ENCODE results near the gene PERM1. TPM values are rescaled to one million over a fixed set of nuclear protein-coding genes. Genes with fewer than 3 reads are reported as not detected.

The PERM1 gene
- total RNA-seq, 1 experiment from 2014 or later = 0.18 TPM

DNA sequence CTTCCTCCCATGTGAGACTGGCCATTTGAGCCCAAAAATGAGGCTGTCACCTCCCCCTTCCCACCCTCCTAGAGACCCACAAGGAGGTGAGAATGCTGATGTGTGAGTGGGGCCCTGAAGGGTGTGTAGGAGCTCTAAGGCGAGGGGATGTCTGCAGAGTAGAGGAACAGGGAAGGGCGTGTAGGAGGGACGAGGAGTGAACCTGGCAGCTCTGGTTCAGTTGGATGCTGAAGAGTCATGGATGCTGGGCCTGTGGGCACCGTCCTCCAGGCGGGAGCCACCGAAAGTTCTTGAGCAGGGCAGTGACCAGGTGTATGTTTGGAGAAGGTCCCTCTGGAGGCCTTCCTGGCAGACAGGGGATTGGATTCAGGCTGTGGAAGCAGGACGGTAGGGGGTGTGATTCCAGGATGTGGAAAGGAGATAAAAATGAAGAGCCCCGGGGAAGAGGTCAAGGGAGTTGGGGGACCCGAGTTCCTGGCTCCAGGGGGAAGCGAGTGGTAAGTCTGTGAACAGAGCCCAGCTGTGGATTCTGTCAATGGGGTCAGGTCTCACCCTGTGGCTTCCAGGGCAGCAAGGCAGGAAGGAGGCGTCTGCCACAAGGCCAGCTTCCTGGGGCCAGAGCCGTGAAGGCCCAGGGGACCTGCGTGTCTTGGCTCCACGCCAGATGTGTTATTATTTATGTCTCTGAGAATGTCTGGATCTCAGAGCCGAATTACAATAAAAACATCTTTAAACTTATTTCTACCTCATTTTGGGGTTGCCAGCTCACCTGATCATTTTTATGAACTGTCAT is 50.3 kb downstream of the PERM1 start:
- CTCF ChIA-PET = interaction anchor here (0.6 kb wide), 1 partner anchor 11 kb away, joined by 4 read pairs; no protein-coding TSS in a partner anchor
- no peaks in the 10 kb centered on the region for H3K9me3 Mint-ChIP-seq (ENCODE audit: unreplicated experiment)
- intact Hi-C loops (cut with micrococcal nuclease; ENCODE audit: unreplicated experiment) = no loop called here
- no peak overlapping the region for H3K4me3 Mint-ChIP-seq (ENCODE audit: unreplicated experiment)
- Histone ChIP-seq H3K4me1 (no peaks in the 10 kb centered on the region), H3K36me3 (ENCODE audit: control insufficient read depth, insufficient read depth, low read length) (no peaks in the 10 kb centered on the region), H3K4me3 (ENCODE audit: low read depth, low read length) (no peak overlapping the region), H3K9me3 (no peaks in the 10 kb centered on the region), H3K27me3 (replicated peaks; ENCODE audit: control insufficient read depth, insufficient read depth, low read length) (peaks cover 2% of the 10 kb centered on the region; the same call in 1 of the 2 replicates)
- H3K36me3 Mint-ChIP-seq (ENCODE audit: insufficient read depth, unreplicated experiment) = no peaks in the 10 kb centered on the region
- POLR2A ChIA-PET = no interaction called here
- peaks cover 12% of the 10 kb centered on the region for H3K27me3 Mint-ChIP-seq (ENCODE audit: insufficient read depth, unreplicated experiment)
- DNase-seq = no peak
- H3K4me1 Mint-ChIP-seq (ENCODE audit: low read depth, unreplicated experiment) = peaks cover 6% of the 10 kb centered on the region
- no TSS peak for BruUV-seq (replicated peaks)
- no peak overlapping the region for H3K27ac Mint-ChIP-seq (ENCODE audit: unreplicated experiment)
- TF ChIP-seq CTCF (IDR thresholded peaks at IDR 0.05; ENCODE audit: insufficient read depth in 1 of 2, low read depth in 1 of 2, low read length in 1 of 2, severe bottlenecking in 1 of 2, unreplicated experiment in 1 of 2) = no peak

- Histone ChIP-seq H3K27me3 (replicated peaks; ENCODE audit: control insufficient read depth, insufficient read depth, low read length) (peaks cover 8% of the 10 kb centered on the region; the same call in 1 of the 2 replicates), H3K36me3 (ENCODE audit: control insufficient read depth, insufficient read depth, low read length) (no peaks in the 10 kb centered on the region), H3K4me1 (no peaks in the 10 kb centered on the region), H3K4me3 (ENCODE audit: low read depth, low read length) (no peak overlapping the region), H3K9me3 (no peaks in the 10 kb centered on the region)
- no peak overlapping the region for H3K4me3 Mint-ChIP-seq (ENCODE audit: unreplicated experiment)
- H3K27ac Mint-ChIP-seq (ENCODE audit: unreplicated experiment) = no peak overlapping the region
- DNase-seq = no peak
- TF ChIP-seq CTCF (IDR thresholded peaks at IDR 0.05; ENCODE audit: insufficient read depth in 1 of 2, low read depth in 1 of 2, low read length in 1 of 2, severe bottlenecking in 1 of 2, unreplicated experiment in 1 of 2) = no peak
- H3K9me3 Mint-ChIP-seq (ENCODE audit: unreplicated experiment) = no peaks in the 10 kb centered on the region
- ChIA-PET CTCF (interaction anchor here (0.6 kb wide), 1 partner anchor 12 kb away, joined by 4 read pairs; no protein-coding TSS in a partner anchor), POLR2A (no interaction called here)
- peaks cover 6% of the 10 kb centered on the region for H3K4me1 Mint-ChIP-seq (ENCODE audit: low read depth, unreplicated experiment)
- BruUV-seq (replicated peaks) = no TSS peak
- no peaks in the 10 kb centered on the region for H3K36me3 Mint-ChIP-seq (ENCODE audit: insufficient read depth, unreplicated experiment)
- intact Hi-C loops (cut with micrococcal nuclease; ENCODE audit: unreplicated experiment) = no loop called here
- peaks cover 15% of the 10 kb centered on the region for H3K27me3 Mint-ChIP-seq (ENCODE audit: insufficient read depth, unreplicated experiment)
Measured at GRCh38 chr1:930633-931138, 51.2 kb downstream of the PERM1 start.

GRCh38 chr1:929712-930632 is 51.9 kb downstream of the PERM1 start:
- Histone ChIP-seq H3K4me3 (ENCODE audit: low read depth, low read length) (no peak overlapping the region), H3K27me3 (replicated peaks; ENCODE audit: control insufficient read depth, insufficient read depth, low read length) (peaks cover 6% of the 10 kb centered on the region; the same call in 1 of the 2 replicates), H3K4me1 (no peaks in the 10 kb centered on the region), H3K9me3 (no peaks in the 10 kb centered on the region), H3K36me3 (ENCODE audit: control insufficient read depth, insufficient read depth, low read length) (no peaks in the 10 kb centered on the region)
- no peak for TF ChIP-seq CTCF (IDR thresholded peaks at IDR 0.05; ENCODE audit: insufficient read depth in 1 of 2, low read depth in 1 of 2, low read length in 1 of 2, severe bottlenecking in 1 of 2, unreplicated experiment in 1 of 2)
- Mint-ChIP-seq H3K27me3 (ENCODE audit: insufficient read depth, unreplicated experiment) (peaks cover 13% of the 10 kb centered on the region), H3K36me3 (ENCODE audit: insufficient read depth, unreplicated experiment) (no peaks in the 10 kb centered on the region), H3K27ac (ENCODE audit: unreplicated experiment) (no peak overlapping the region), H3K4me3 (ENCODE audit: unreplicated experiment) (no peak overlapping the region), H3K4me1 (ENCODE audit: low read depth, unreplicated experiment) (peaks cover 4% of the 10 kb centered on the region), H3K9me3 (ENCODE audit: unreplicated experiment) (no peaks in the 10 kb centered on the region)
- DNase-seq = no peak
- ChIA-PET CTCF (no interaction called here), POLR2A (no interaction called here)
- BruUV-seq (replicated peaks) = no TSS peak
- intact Hi-C loops (cut with micrococcal nuclease; ENCODE audit: unreplicated experiment) = no loop called here
